ENCODE measurements around the gene ACTG1. TPM values are rescaled to one million over a fixed set of nuclear protein-coding genes. Genes with fewer than 3 reads are reported as not detected.

Gene ACTG1
- total and polyA plus RNA-seq, 2 of the 13 experiments (the other 11 are each of a cell fraction or from before 2014, with no cell fraction given), result 973 to 1,138 TPM

DNA sequence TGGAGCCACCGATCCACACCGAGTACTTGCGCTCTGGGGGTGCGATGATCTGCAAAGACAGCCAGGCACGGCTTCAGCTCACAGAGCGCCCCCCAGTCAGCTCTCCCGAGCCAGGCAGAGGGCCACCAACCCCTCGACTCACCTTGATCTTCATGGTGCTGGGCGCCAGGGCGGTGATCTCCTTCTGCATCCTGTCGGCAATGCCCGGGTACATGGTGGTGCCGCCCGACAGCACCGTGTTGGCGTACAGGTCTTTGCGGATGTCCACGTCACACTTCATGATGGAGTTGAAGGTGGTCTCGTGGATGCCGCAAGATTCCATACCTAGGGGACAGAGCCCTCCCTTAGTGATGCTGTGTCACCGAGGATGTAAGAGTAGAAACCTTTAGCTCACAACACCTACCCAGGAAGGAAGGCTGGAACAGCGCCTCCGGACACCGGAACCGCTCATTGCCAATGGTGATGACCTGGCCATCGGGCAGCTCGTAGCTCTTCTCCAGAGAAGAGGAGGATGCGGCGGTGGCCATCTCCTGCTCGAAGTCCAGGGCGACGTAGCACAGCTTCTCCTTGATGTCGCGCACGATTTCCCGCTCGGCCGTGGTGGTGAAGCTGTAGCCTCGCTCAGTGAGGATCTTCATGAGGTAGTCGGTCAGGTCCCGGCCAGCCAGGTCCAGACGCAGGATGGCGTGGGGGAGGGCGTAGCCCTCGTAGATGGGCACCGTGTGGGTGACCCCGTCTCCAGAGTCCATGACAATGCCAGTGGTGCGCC lies 1.6 kb downstream of the ACTG1 start (continued):
- TF ChIP-seq ZNF460 (CRISPR knock-in tag; IDR thresholded peaks at IDR 0.05; ENCODE audit: borderline replicate concordance) (no peak), HIVEP1 (CRISPR knock-in tag; IDR thresholded peaks at IDR 0.05) (no peak; the same call in 1 of the 2 replicates), HNRNPL (IDR thresholded peaks at IDR 0.05; ENCODE audit: low read depth, low read length) (peak; percentile 85; the same call in 1 of the 2 replicates), ZNF883 (CRISPR knock-in tag; IDR thresholded peaks at IDR 0.05; ENCODE audit: not compliant biosample characterization) (no peak), MAF1 (CRISPR knock-in tag; IDR thresholded peaks at IDR 0.05; ENCODE audit: borderline replicate concordance) (no peak), SCMH1 (CRISPR knock-in tag; IDR thresholded peaks at IDR 0.05; ENCODE audit: borderline replicate concordance) (no peak), DZIP1 (CRISPR knock-in tag; IDR thresholded peaks at IDR 0.05) (0 out of 2 replicates have a peak, but pooled peaks have one; percentile 7), PREB (CRISPR knock-in tag; IDR thresholded peaks at IDR 0.05) (no peak), ZNF615 (CRISPR knock-in tag; IDR thresholded peaks at IDR 0.05; ENCODE audit: borderline replicate concordance) (no peak), PRMT3 (CRISPR knock-in tag; IDR thresholded peaks at IDR 0.05; ENCODE audit: borderline replicate concordance, low read depth) (no peak), DRAP1 (CRISPR knock-in tag; IDR thresholded peaks at IDR 0.05) (no peak), ZSCAN21 (CRISPR knock-in tag; IDR thresholded peaks at IDR 0.05; ENCODE audit: borderline replicate concordance) (peak; percentile 66; the same call in 1 of the 2 replicates), ZFYVE20 (CRISPR knock-in tag; IDR thresholded peaks at IDR 0.05; ENCODE audit: borderline replicate concordance, low read depth) (no peak), ZNF570 (CRISPR knock-in tag; IDR thresholded peaks at IDR 0.05; ENCODE audit: borderline replicate concordance) (no peak), ZNF225 (CRISPR knock-in tag; IDR thresholded peaks at IDR 0.05) (no peak), ZNF768 (CRISPR knock-in tag; IDR thresholded peaks at IDR 0.05) (peak; percentile 34; the same call in 1 of the 2 replicates), ZNF207 (IDR thresholded peaks at IDR 0.05; ENCODE audit: borderline replicate concordance) (no peak)
- TF ChIP-seq, protein P1, sequence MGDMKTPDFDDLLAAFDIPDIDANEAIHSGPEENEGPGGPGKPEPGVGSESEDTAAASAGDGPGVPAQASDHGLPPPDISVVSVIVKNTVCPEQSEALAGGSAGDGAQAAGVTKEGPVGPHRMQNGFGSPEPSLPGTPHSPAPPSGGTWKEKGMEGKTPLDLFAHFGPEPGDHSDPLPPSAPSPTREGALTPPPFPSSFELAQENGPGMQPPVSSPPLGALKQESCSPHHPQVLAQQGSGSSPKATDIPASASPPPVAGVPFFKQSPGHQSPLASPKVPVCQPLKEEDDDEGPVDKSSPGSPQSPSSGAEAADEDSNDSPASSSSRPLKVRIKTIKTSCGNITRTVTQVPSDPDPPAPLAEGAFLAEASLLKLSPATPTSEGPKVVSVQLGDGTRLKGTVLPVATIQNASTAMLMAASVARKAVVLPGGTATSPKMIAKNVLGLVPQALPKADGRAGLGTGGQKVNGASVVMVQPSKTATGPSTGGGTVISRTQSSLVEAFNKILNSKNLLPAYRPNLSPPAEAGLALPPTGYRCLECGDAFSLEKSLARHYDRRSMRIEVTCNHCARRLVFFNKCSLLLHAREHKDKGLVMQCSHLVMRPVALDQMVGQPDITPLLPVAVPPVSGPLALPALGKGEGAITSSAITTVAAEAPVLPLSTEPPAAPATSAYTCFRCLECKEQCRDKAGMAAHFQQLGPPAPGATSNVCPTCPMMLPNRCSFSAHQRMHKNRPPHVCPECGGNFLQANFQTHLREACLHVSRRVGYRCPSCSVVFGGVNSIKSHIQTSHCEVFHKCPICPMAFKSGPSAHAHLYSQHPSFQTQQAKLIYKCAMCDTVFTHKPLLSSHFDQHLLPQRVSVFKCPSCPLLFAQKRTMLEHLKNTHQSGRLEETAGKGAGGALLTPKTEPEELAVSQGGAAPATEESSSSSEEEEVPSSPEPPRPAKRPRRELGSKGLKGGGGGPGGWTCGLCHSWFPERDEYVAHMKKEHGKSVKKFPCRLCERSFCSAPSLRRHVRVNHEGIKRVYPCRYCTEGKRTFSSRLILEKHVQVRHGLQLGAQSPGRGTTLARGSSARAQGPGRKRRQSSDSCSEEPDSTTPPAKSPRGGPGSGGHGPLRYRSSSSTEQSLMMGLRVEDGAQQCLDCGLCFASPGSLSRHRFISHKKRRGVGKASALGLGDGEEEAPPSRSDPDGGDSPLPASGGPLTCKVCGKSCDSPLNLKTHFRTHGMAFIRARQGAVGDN (CRISPR knock-in tag; IDR thresholded peaks at IDR 0.05), result peak; percentile 51
- TF ChIP-seq, protein P2, sequence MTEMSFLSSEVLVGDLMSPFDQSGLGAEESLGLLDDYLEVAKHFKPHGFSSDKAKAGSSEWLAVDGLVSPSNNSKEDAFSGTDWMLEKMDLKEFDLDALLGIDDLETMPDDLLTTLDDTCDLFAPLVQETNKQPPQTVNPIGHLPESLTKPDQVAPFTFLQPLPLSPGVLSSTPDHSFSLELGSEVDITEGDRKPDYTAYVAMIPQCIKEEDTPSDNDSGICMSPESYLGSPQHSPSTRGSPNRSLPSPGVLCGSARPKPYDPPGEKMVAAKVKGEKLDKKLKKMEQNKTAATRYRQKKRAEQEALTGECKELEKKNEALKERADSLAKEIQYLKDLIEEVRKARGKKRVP (CRISPR knock-in tag; IDR thresholded peaks at IDR 0.05), result no peak
